HUES64 (cell line): Measurements from ENCODE around the gene MEIOB.
"Not testable (repeated sequence)": the region's sequence is repeated elsewhere in the genome, so short reads cannot be mapped to it uniquely, and the experiment has no call there.

Source experiments
- H3K27ac ChIP-seq: 2 replicates; pipeline ENCODE4 v1.7.0; 2013; ENCODE audit warnings: low read depth, low read length, inconsistent platforms
- H3K27me3 ChIP-seq: 2 replicates; pipeline ENCODE4 v1.6.1; 2013; ENCODE audit warnings: mild to moderate bottlenecking, low read length; ENCODE audit not compliant: insufficient read depth
- H3K36me3 ChIP-seq: 2 replicates; pipeline ENCODE4 v1.6.1; 2013; ENCODE audit warnings: mild to moderate bottlenecking, low read length; ENCODE audit not compliant: insufficient read depth
- H3K4me1 ChIP-seq: 2 replicates; pipeline ENCODE4 v1.6.1; 2013; ENCODE audit warnings: mild to moderate bottlenecking, low read length, moderate library complexity; ENCODE audit not compliant: insufficient read depth
- H3K4me3 ChIP-seq: 2 replicates; pipeline ENCODE4 v1.5.1; 2013; ENCODE audit warnings: mild to moderate bottlenecking, low read length, moderate library complexity
- H3K9ac ChIP-seq: 2 replicates; pipeline ENCODE4 v1.6.1; 2013; ENCODE audit warnings: mild to moderate bottlenecking, low read depth, low read length
- H3K9me3 ChIP-seq: 2 replicates; pipeline ENCODE4 v1.6.1; 2013; ENCODE audit warnings: low read depth, low read length; ENCODE audit not compliant: insufficient read depth
- WGBS: fragments of 150-250, 120-280 bp; methylation state at CpG from one replicate; pipeline ENCODE4 v1.1.7; 2013; ENCODE audit warnings: missing lambda C conversion rate; 5-methylcytosine and 5-hydroxymethylcytosine counted together

Gene MEIOB

GRCh38 chr16:1906055-1906845 lies 34.3 kb upstream of the MEIOB start:
- H3K9ac ChIP-seq: no peak overlapping the region
- H3K27me3 ChIP-seq: peaks cover 14% of the 10 kb centered on the region
- 77% methylated on average over 31 of the region's 31 CpGs for WGBS

GRCh38 chr16:1903845-1904840 lies 32.2 kb upstream of the MEIOB start:
- H3K27me3 ChIP-seq: peaks cover 14% of the 10 kb centered on the region
- H3K27ac ChIP-seq: no peak overlapping the region
- H3K9ac ChIP-seq: no peak overlapping the region
- H3K4me1 ChIP-seq: no peaks in the 10 kb centered on the region
- H3K4me3 ChIP-seq: no peak overlapping the region
- no peaks in the 10 kb centered on the region for H3K9me3 ChIP-seq
- no peaks in the 10 kb centered on the region for H3K36me3 ChIP-seq
- WGBS: 90% methylated on average over 22 of the region's 22 CpGs

More at GRCh38 chr16:1906055-1906845, 34.3 kb upstream of the MEIOB start:
- no peaks in the 10 kb centered on the region for H3K36me3 ChIP-seq
- no peaks in the 10 kb centered on the region for H3K9me3 ChIP-seq
- H3K4me1 ChIP-seq: no peaks in the 10 kb centered on the region
- no peak overlapping the region for H3K4me3 ChIP-seq
- no peak overlapping the region for H3K27ac ChIP-seq

- WGBS: 83% methylated on average over 13 of the region's 13 CpGs
- H3K4me3 ChIP-seq: no peak overlapping the region
- H3K9ac ChIP-seq: no peak overlapping the region
- peaks cover 14% of the 10 kb centered on the region for H3K27me3 ChIP-seq
- H3K9me3 ChIP-seq: no peaks in the 10 kb centered on the region
- no peaks in the 10 kb centered on the region for H3K36me3 ChIP-seq
- H3K4me1 ChIP-seq: no peaks in the 10 kb centered on the region
- no peak overlapping the region for H3K27ac ChIP-seq
Measured at GRCh38 chr16:1903220-1903574, 31.2 kb upstream of the MEIOB start.

- Histone ChIP-seq H3K4me1 (no peaks in the 10 kb centered on the region), H3K27me3 (peaks cover 12% of the 10 kb centered on the region), H3K27ac (no peak overlapping the region), H3K9ac (no peak overlapping the region), H3K4me3 (no peak overlapping the region), H3K36me3 (no peaks in the 10 kb centered on the region), H3K9me3 (no peaks in the 10 kb centered on the region)
- 89% methylated on average over 20 of the region's 20 CpGs for WGBS
Measured at GRCh38 chr16:1902547-1903219, 30.7 kb upstream of the MEIOB start.

GRCh38 chr16:1900452-1900774 lies 28.4 kb upstream of the MEIOB start:
- Histone ChIP-seq H3K27me3 (no peaks in the 10 kb centered on the region), H3K9ac (no peak overlapping the region), H3K4me1 (no peaks in the 10 kb centered on the region), H3K4me3 (no peak overlapping the region), H3K27ac (no peak overlapping the region), H3K9me3 (no peaks in the 10 kb centered on the region), H3K36me3 (no peaks in the 10 kb centered on the region)
- 92% methylated on average over 9 of the region's 9 CpGs for WGBS

- no peaks in the 10 kb centered on the region for H3K36me3 ChIP-seq
- no peak overlapping the region for H3K4me3 ChIP-seq
- WGBS: 89% methylated on average over 16 of the region's 16 CpGs
- no peak overlapping the region for H3K9ac ChIP-seq
- no peaks in the 10 kb centered on the region for H3K27me3 ChIP-seq
- no peaks in the 10 kb centered on the region for H3K9me3 ChIP-seq
- H3K4me1 ChIP-seq: no peaks in the 10 kb centered on the region
- H3K27ac ChIP-seq: no peak overlapping the region
Measured at GRCh38 chr16:1899641-1900451, 27.9 kb upstream of the MEIOB start.

GRCh38 chr16:1897692-1898091 lies 25.7 kb upstream of the MEIOB start:
- not testable (repeated sequence) for H3K36me3 ChIP-seq

GRCh38 chr16:1895949-1896675 lies 24.1 kb upstream of the MEIOB start:
- Histone ChIP-seq H3K9ac (no peak overlapping the region), H3K9me3 (no peaks in the 10 kb centered on the region), H3K4me3 (no peak overlapping the region), H3K27me3 (no peaks in the 10 kb centered on the region), H3K4me1 (no peaks in the 10 kb centered on the region; the same call in 1 of the 2 replicates), H3K36me3 (no peaks in the 10 kb centered on the region), H3K27ac (no peak overlapping the region)
- 89% methylated on average over 27 of the region's 27 CpGs for WGBS

More at GRCh38 chr16:1897692-1898091, 25.7 kb upstream of the MEIOB start:
- H3K27me3 ChIP-seq, H3K9ac ChIP-seq, H3K4me3 ChIP-seq, H3K9me3 ChIP-seq, H3K27ac ChIP-seq, H3K4me1 ChIP-seq: not testable (repeated sequence)
- 94% methylated on average over 2 of the region's 2 CpGs for WGBS

- Histone ChIP-seq H3K27me3 (0 out of 2 replicates have a peak, but pooled peaks cover 2% of the 10 kb centered on the region), H3K36me3 (no peaks in the 10 kb centered on the region), H3K4me1 (no peaks in the 10 kb centered on the region; the same call in 1 of the 2 replicates), H3K4me3 (no peak overlapping the region), H3K27ac (no peak overlapping the region), H3K9me3 (no peaks in the 10 kb centered on the region), H3K9ac (no peak overlapping the region)
- WGBS: 86% methylated on average over 5 of the region's 5 CpGs
Measured at GRCh38 chr16:1895068-1895467, 23.1 kb upstream of the MEIOB start.

GRCh38 chr16:1890708-1891050 lies 18.7 kb upstream of the MEIOB start:
- WGBS: 63% methylated on average over 4 of the region's 4 CpGs
- Histone ChIP-seq H3K36me3 (no peaks in the 10 kb centered on the region), H3K4me1 (no peaks in the 10 kb centered on the region; the same call in 1 of the 2 replicates), H3K9me3 (no peaks in the 10 kb centered on the region), H3K9ac (no peak overlapping the region), H3K27ac (no peak overlapping the region), H3K4me3 (no peak overlapping the region), H3K27me3 (0 out of 2 replicates have a peak, but pooled peaks cover 2% of the 10 kb centered on the region)
